Cardiac muscle cell (in vitro differentiated cells and primary cell): ENCODE results near the gene UBE2M. TPM values are rescaled to one million over a fixed set of nuclear protein-coding genes. Genes with fewer than 3 reads are reported as not detected.

Experiments used
- DNase-seq, 2 donors: peaks; one replicate each; pipeline versions ENCODE4 v3.0.0 to v3.0.0-alpha.2; 2010 to 2017; ENCODE audit warnings: low read depth in 1 of 2, low spot score in 1 of 2
- H3K27ac ChIP-seq: fragments of 200-600 bp; sonication (generic); 2 replicates; pipeline ENCODE4 v1.5.1; 2016
- H3K27me3 ChIP-seq: fragments of 200-600 bp; sonication (generic); 2 replicates; pipeline ENCODE4 v1.6.0; 2016; ENCODE audit warnings: control low read depth
- H3K36me3 ChIP-seq: fragments of 200-600 bp; sonication (generic); 2 replicates; pipeline ENCODE4 v1.5.1; 2016; ENCODE audit warnings: control low read depth
- H3K4me1 ChIP-seq: fragments of 200-600 bp; sonication (generic); 2 replicates; pipeline ENCODE4 v1.8.1; 2017; ENCODE audit warnings: low read depth, mild to moderate bottlenecking, mixed run types
- H3K4me3 ChIP-seq: fragments of 200-600 bp; sonication (generic); 2 replicates; pipeline ENCODE4 v1.5.1; 2016; ENCODE audit warnings: mild to moderate bottlenecking
- H3K9me3 ChIP-seq: fragments of 200-600 bp; sonication (generic); 2 replicates; pipeline ENCODE4 v1.5.1; 2017; ENCODE audit warnings: low read depth, mild to moderate bottlenecking, control low read depth
- polyA plus RNA-seq: library from polyadenylated mRNA; unstranded; fragments of >200 nt; fragmentation: Nextera tagmentation; extraction: Ambion mirVana; gene quantifications from 2 replicates; pipeline ENCODE4 v1.2.1, GENCODE V29; 2016
- total RNA-seq: library from RNA; depleted of rRNA; stranded (reverse); fragments of >200 nt; gene quantifications from 2 replicates; pipeline ENCODE4 v1.2.3, GENCODE V29; 2016
- TF ChIP-seq, protein P1 (sequence below): IDR thresholded peaks from 2 replicates; pipeline ENCODE4 v1.5.1; 2012; ENCODE audit warnings: low read depth, mild to moderate bottlenecking, low read length

Gene UBE2M
- total and polyA plus RNA-seq, 2 experiments from 2014 or later = 70.8 to 177 TPM

- TF ChIP-seq, protein P1, sequence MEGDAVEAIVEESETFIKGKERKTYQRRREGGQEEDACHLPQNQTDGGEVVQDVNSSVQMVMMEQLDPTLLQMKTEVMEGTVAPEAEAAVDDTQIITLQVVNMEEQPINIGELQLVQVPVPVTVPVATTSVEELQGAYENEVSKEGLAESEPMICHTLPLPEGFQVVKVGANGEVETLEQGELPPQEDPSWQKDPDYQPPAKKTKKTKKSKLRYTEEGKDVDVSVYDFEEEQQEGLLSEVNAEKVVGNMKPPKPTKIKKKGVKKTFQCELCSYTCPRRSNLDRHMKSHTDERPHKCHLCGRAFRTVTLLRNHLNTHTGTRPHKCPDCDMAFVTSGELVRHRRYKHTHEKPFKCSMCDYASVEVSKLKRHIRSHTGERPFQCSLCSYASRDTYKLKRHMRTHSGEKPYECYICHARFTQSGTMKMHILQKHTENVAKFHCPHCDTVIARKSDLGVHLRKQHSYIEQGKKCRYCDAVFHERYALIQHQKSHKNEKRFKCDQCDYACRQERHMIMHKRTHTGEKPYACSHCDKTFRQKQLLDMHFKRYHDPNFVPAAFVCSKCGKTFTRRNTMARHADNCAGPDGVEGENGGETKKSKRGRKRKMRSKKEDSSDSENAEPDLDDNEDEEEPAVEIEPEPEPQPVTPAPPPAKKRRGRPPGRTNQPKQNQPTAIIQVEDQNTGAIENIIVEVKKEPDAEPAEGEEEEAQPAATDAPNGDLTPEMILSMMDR = no peak
- DNase-seq = peak; percentile 60 to 86
- Histone ChIP-seq H3K27ac (peak overlapping the region; percentile 22), H3K4me1 (peaks cover 6% of the 10 kb centered on the region), H3K9me3 (no peaks in the 10 kb centered on the region), H3K27me3 (peaks cover 26% of the 10 kb centered on the region), H3K4me3 (peak overlapping the region; percentile 34), H3K36me3 (no peaks in the 10 kb centered on the region)
Observed at GRCh38 chr19:58538257-58539168, 19.9 kb downstream of the UBE2M start.

DNA sequence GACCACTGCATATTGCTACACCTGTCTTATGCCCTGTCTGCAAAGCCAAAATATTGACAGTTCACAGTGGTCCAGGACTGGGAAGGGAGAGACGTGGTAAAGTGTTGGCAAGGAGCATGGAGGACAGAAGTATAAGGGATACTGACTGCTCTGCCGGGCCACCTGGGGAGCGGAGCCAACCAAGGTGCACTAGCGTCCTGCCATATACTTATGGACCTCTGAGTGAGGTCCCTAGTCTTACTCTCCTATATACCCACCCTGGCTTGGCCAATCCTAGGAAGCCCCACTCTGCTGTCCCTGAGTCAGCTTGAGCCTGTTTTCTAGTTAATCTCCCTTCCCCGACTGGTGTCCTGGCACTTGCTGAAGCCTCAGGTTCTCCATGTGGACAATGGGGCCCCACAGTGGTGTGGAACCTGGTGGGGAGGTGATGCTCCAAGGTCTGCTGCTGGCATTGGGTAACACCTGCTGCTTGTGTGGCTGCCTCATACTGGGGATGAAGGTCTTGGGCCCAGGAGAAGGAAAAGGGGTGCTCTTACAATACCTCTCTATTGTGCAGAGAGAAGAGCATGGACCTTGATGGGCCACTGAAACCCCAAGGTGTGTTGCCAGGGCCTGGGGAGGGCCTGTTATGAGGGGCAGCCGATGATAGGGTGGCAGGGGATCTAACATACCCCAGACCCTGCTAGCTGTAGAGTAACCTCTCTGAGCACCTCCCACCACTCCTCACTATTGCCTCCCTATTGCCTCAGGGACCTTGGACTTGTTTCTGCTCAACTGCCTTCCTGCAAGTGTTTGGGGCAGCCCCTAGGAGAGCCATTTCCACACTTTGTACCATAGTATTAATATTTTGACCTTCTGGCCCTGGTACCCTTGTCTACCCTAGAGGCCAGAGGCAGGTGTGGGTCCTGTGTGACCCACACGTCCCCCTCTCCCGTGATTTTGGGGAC, 21.3 kb downstream of the UBE2M start:
- H3K27ac ChIP-seq = no peak overlapping the region
- H3K27me3 ChIP-seq = peaks cover 17% of the 10 kb centered on the region
- H3K9me3 ChIP-seq = no peaks in the 10 kb centered on the region
- H3K36me3 ChIP-seq = no peaks in the 10 kb centered on the region
- H3K4me3 ChIP-seq = no peak overlapping the region
- H3K4me1 ChIP-seq = peaks cover 6% of the 10 kb centered on the region
- DNase-seq = no peak
- TF ChIP-seq, protein P1 = no peak

DNA sequence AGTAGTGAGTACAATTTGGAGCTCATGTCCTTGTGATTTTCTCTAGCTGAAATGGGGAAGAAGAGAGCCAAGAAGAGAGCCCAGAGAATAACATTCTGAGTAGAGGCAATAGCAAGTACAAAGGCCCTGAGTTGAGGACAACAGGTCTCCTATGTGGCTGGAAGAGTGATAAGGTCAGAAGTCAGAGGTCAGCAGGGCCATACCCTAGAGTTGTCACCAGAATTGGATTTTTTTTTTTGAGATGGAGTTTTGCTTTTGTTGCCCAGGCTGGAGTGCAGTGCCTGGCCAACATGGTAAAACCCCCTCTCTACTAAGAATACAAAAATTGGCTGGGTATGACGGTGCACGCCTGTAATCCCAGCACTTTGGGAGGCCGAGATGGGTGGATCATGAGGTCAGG, 22.6 kb downstream of the UBE2M start:
- Histone ChIP-seq H3K9me3 (no peaks in the 10 kb centered on the region), H3K4me3 (no peak overlapping the region), H3K4me1 (peaks cover 6% of the 10 kb centered on the region), H3K36me3 (no peaks in the 10 kb centered on the region), H3K27ac (no peak overlapping the region), H3K27me3 (peaks cover 11% of the 10 kb centered on the region)
- no peak for DNase-seq
- TF ChIP-seq, protein P1 = no peak

DNA sequence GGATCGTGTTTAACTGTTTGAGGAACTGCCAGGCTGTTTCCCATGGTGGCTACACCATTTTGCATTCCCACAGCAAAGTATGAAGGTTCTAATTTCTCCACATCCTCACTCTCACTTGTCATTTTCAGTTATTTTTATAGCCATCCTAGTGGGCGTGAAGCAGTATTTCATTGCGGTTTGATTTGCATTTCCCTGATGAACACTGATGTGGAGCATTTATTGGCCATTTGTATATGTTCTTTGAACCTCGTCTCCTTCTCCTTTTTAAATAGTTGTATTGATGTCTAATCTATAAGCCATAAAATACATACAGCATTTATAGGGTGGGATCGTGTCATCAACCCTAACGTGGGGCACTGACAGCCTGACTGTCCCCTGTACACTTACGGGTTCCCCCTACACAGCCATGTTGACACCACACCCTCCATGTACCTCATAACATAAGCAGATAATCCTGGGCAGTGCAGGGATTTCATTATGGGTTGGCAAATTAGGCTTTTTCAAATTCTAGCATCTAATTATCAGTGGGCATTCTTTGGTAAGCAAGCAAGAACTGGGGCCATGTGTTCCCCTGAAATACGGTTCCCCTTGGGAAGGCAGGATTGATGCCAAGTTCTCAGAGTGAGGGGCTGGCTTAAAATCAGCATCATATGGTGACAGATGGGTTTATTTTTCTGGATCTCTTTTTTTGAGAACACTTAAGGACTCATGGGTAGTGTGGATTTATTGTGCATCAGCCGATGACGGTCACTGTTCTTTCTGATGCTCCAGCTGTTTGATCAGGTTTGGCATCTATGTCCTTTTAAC, 27.2 kb downstream of the UBE2M start:
- Histone ChIP-seq H3K9me3 (no peaks in the 10 kb centered on the region), H3K4me3 (no peak overlapping the region), H3K36me3 (no peaks in the 10 kb centered on the region), H3K4me1 (no peaks in the 10 kb centered on the region), H3K27me3 (no peaks in the 10 kb centered on the region), H3K27ac (no peak overlapping the region)
- TF ChIP-seq, protein P1 = no peak
- DNase-seq = no peak

- Histone ChIP-seq H3K4me3 (no peak overlapping the region), H3K27me3 (no peaks in the 10 kb centered on the region), H3K27ac (no peak overlapping the region), H3K4me1 (no peaks in the 10 kb centered on the region), H3K36me3 (no peaks in the 10 kb centered on the region), H3K9me3 (no peaks in the 10 kb centered on the region)
- TF ChIP-seq, protein P1 = no peak
- no peak for DNase-seq
Observed at GRCh38 chr19:58529405-58529804, 29.0 kb downstream of the UBE2M start.
